IMR-90 (cell line): ENCODE results near the gene ZDHHC1. TPM values are rescaled to one million over a fixed set of nuclear protein-coding genes. Genes with fewer than 3 reads are reported as not detected.

ENCODE experiments used
- ATAC-seq: fragments of 200-7000 bp; cut with Tn5 transposase; 2 replicates; pipeline ENCODE4 v1.9.1; 2020; ENCODE audit warnings: low read depth, mild to moderate bottlenecking, moderate library complexity
- BruUV-seq: library from RNA; stranded (reverse); fragments of 400-500 nt; replicated peaks from 2 replicates; lab custom pipeline; 2021; lab: Mats Ljungman, UMichigan
- CTCF ChIA-PET: fragments of 300-600 bp; formaldehyde crosslinking; extraction: SDS; loops from one replicate; lab custom pipeline; 2021; ENCODE audit warnings: antibody characterized with exemption; lab: Yijun Ruan, JAX
- POLR2A ChIA-PET: fragments of 300-600 bp; sonication (Branson Sonifier 250); formaldehyde crosslinking; loops from one replicate; lab custom pipeline; 2022; ENCODE audit warnings: antibody characterized with exemption; ENCODE audit not compliant: unreplicated experiment; lab: Charles Lee
- DNase-seq: peaks from one replicate; pipeline ENCODE4 v3.0.0; 2013
- H2AFZ ChIP-seq: replicated peaks from 2 replicates; pipeline ENCODE3; 2013; ENCODE audit warnings: low read length, mild to moderate bottlenecking; ENCODE audit not compliant: poor library complexity
- H2AK5ac ChIP-seq: 2 replicates; pipeline ENCODE4 v1.6.1; 2013; ENCODE audit warnings: low read depth, low read length, inconsistent platforms
- H2AK9ac ChIP-seq: replicated peaks from 2 replicates; pipeline ENCODE3; 2013; ENCODE audit warnings: mild to moderate bottlenecking, low read depth, low read length, moderate library complexity; ENCODE audit not compliant: poor library complexity
- H2BK120ac ChIP-seq: 2 replicates; pipeline ENCODE4 v1.6.1; 2013; ENCODE audit warnings: low read depth, low read length, inconsistent platforms
- H2BK15ac ChIP-seq: 3 replicates; pipeline ENCODE4 v1.6.1; 2013; ENCODE audit warnings: low read depth, low read length, inconsistent platforms
- H2BK20ac ChIP-seq: 2 replicates; pipeline ENCODE4 v1.6.1; 2013; ENCODE audit warnings: low read depth, mild to moderate bottlenecking, inconsistent platforms, low read length, moderate library complexity
- H2BK5ac ChIP-seq: 2 replicates; pipeline ENCODE4 v1.6.1; 2013; ENCODE audit warnings: mild to moderate bottlenecking, low read depth, low read length, inconsistent platforms; ENCODE audit not compliant: poor library complexity, severe bottlenecking
- H3K14ac ChIP-seq: replicated peaks from 2 replicates; pipeline ENCODE4 v1.6.1; 2013; ENCODE audit warnings: low read depth, low read length, inconsistent platforms
- H3K18ac ChIP-seq: 2 replicates; pipeline ENCODE4 v1.6.1; 2013; ENCODE audit warnings: low read depth, low read length, control low read depth
- H3K23ac ChIP-seq: 2 replicates; pipeline ENCODE4 v1.6.1; 2013; ENCODE audit warnings: low read depth, low read length, inconsistent platforms
- H3K27ac ChIP-seq: 2 replicates; pipeline ENCODE4 v1.5.1; 2013; ENCODE audit warnings: mild to moderate bottlenecking, control low read depth, low read length; ENCODE audit not compliant: insufficient read depth
- H3K27me3 ChIP-seq: 2 replicates; pipeline ENCODE4 v1.6.1; 2013; ENCODE audit warnings: low read length; ENCODE audit not compliant: control insufficient read depth, insufficient read depth
- H3K36me3 ChIP-seq: 2 replicates; pipeline ENCODE4 v1.6.1; 2013; ENCODE audit warnings: low read length, mixed read lengths; ENCODE audit not compliant: control insufficient read depth, insufficient read depth
- H3K4ac ChIP-seq: 2 replicates; pipeline ENCODE4 v1.6.1; 2013; ENCODE audit warnings: low read depth, low read length, inconsistent platforms
- H3K4me1 ChIP-seq: 2 replicates; pipeline ENCODE4 v1.6.1; 2013; ENCODE audit warnings: low read length, mixed read lengths; ENCODE audit not compliant: control insufficient read depth, insufficient read depth
- H3K4me2 ChIP-seq: 2 replicates; pipeline ENCODE4 v1.6.1; 2013; ENCODE audit warnings: low read depth, mild to moderate bottlenecking, control low read depth, low read length, moderate library complexity
- H3K4me3 ChIP-seq: 2 replicates; pipeline ENCODE4 v1.5.1; 2013; ENCODE audit warnings: low read depth, mild to moderate bottlenecking, control low read depth, low read length, moderate library complexity; ENCODE audit not compliant: insufficient read depth
- H3K56ac ChIP-seq: 2 replicates; pipeline ENCODE4 v1.6.1; 2013; ENCODE audit warnings: low read length, inconsistent platforms; ENCODE audit not compliant: insufficient read depth; ENCODE audit errors: extremely low read depth
- H3K79me1 ChIP-seq, 2 experiments: 2 replicates each; pipeline ENCODE4 v1.6.1; 2013; ENCODE audit warnings: low read length in 2 of 2, inconsistent platforms in 1 of 2, low read depth in 1 of 2
- H3K9ac ChIP-seq: 2 replicates; pipeline ENCODE4 v1.6.1; 2013; ENCODE audit warnings: low read depth, low read length, control low read depth
- H3K9me1 ChIP-seq: 2 replicates; pipeline ENCODE4 v1.6.1; 2013; ENCODE audit warnings: low read length, inconsistent platforms; ENCODE audit not compliant: insufficient read depth
- H3K9me3 ChIP-seq: 2 replicates; pipeline ENCODE4 v1.6.1; 2013; ENCODE audit warnings: low read length; ENCODE audit not compliant: control insufficient read depth, insufficient read depth
- H4K20me1 ChIP-seq: 2 replicates; pipeline ENCODE4 v1.6.1; 2013; ENCODE audit warnings: low read length, inconsistent platforms; ENCODE audit not compliant: insufficient read depth
- H4K5ac ChIP-seq: 2 replicates; pipeline ENCODE4 v1.6.1; 2013; ENCODE audit warnings: mild to moderate bottlenecking, low read depth, low read length, control low read depth
- H4K8ac ChIP-seq, 2 experiments: 2 replicates each; pipeline ENCODE4 v1.6.1; 2013; ENCODE audit warnings: low read depth in 2 of 2, low read length in 2 of 2, control low read depth in 1 of 2, inconsistent platforms in 1 of 2
- H4K91ac ChIP-seq: 2 replicates; pipeline ENCODE4 v1.6.1; 2013; ENCODE audit warnings: low read depth, low read length, inconsistent platforms; ENCODE audit not compliant: insufficient read depth
- BHLHE40 ChIP-seq: fragments of 150-350 bp; IDR thresholded peaks from 2 replicates; pipeline ENCODE4 v1.6.1; 2016; ENCODE audit warnings: mild to moderate bottlenecking, low read depth, low read length
- CTCF ChIP-seq: conservative IDR thresholded peaks from 2 replicates; pipeline ENCODE4 v1.5.1; 2012; ENCODE audit warnings: mild to moderate bottlenecking, low read depth, low read length, improper control_type of control experiment
- FOS ChIP-seq: fragments of 150-350 bp; IDR thresholded peaks from 2 replicates; pipeline ENCODE4 v1.6.1; 2016; ENCODE audit warnings: low read depth, low read length
- MAFK ChIP-seq: IDR thresholded peaks from 2 replicates; pipeline ENCODE4 v1.6.1; 2012; ENCODE audit warnings: low read depth, low read length, improper control_type of control experiment
- RAD21 ChIP-seq: IDR thresholded peaks from 2 replicates; pipeline ENCODE4 v1.6.1; 2012; ENCODE audit warnings: low read length, improper control_type of control experiment
- RCOR1 ChIP-seq: IDR thresholded peaks from 2 replicates; pipeline ENCODE4 v1.6.1; 2012; ENCODE audit warnings: mild to moderate bottlenecking, low read length, improper control_type of control experiment; ENCODE audit not compliant: insufficient replicate concordance
- RFX5 ChIP-seq: IDR thresholded peaks from 2 replicates; pipeline ENCODE4 v1.8.0; 2012; ENCODE audit warnings: low read depth, mild to moderate bottlenecking, low read length, moderate library complexity
- SMC3 ChIP-seq: fragments of 150-350 bp; IDR thresholded peaks from 2 replicates; pipeline ENCODE4 v1.6.1; 2016; ENCODE audit warnings: low read depth, mild to moderate bottlenecking, antibody characterized with exemption, low read length, moderate library complexity
- dilution Hi-C: fragments of 300-500 bp; cut with HindIII; formaldehyde crosslinking; loops from one replicate; pipeline ENCODE4 v1.14.3; 2018; ENCODE audit warnings: low sequenced_read_pairs; ENCODE audit not compliant: unreplicated experiment
- in situ Hi-C: fragments of 300-500 bp; cut with MboI; formaldehyde crosslinking; loops from 3 replicates; pipeline ENCODE4 v1.14.3; 2019; ENCODE audit warnings: low sequenced_read_pairs, inconsistent platforms, mixed read lengths
- intact Hi-C: fragments of 100-400 bp; cut with micrococcal nuclease; formaldehyde crosslinking; loops from 2 replicates; pipeline ENCODE4 v1.10.0; 2022
- polyA plus RNA-seq, 3 experiments: library from polyadenylated mRNA; depleted of rRNA; stranded (reverse); fragments of >200 nt; gene quantifications; 2 replicates each; pipeline ENCODE4 v1.2.3, GENCODE V29; 2012; ENCODE audit warnings: low replicate concordance in 1 of 3
- total RNA-seq: library from RNA; depleted of rRNA; stranded (reverse); fragments of >200 nt; gene quantifications from 2 replicates; pipeline ENCODE4 v1.2.3, GENCODE V29; 2012

ZDHHC1 gene
- total and polyA plus RNA-seq, 2 of the 4 experiments (the other 2 are of a cell fraction) = 2.0 to 5.9 TPM

GRCh38 chr16:67349172-67349571, 67.1 kb downstream of the ZDHHC1 start:
- Histone ChIP-seq H3K4me3 (no peak overlapping the region), H3K4me2 (no peak overlapping the region), H3K56ac (no peak overlapping the region), H3K23ac (no peak overlapping the region), H4K8ac (no peak overlapping the region), H3K4ac (no peak overlapping the region), H2AK5ac (no peak overlapping the region), H3K79me1 (no peaks in the 10 kb centered on the region), H2AFZ (no peak overlapping the region), H2BK20ac (no peak overlapping the region), H3K4me1 (no peaks in the 10 kb centered on the region), H2BK15ac (no peak overlapping the region), H3K27ac (no peak overlapping the region), H4K91ac (no peak overlapping the region), H2BK5ac (no peak overlapping the region), H2AK9ac (no peak overlapping the region), H3K9ac (no peak overlapping the region), H3K9me1 (no peaks in the 10 kb centered on the region), H4K20me1 (no peaks in the 10 kb centered on the region), H4K5ac (no peak overlapping the region), H3K18ac (no peak overlapping the region), H2BK120ac (no peak overlapping the region), H3K27me3 (peaks cover 4% of the 10 kb centered on the region), H3K36me3 (no peaks in the 10 kb centered on the region), H3K14ac (no peak overlapping the region), H3K9me3 (no peaks in the 10 kb centered on the region)
- no TSS peak for BruUV-seq
- ATAC-seq (peak; percentile 46; the same call in 1 of the 2 replicates), DNase-seq (peak; percentile 44)
- intact Hi-C loops (loop anchor here (5.0 kb wide), 2 partner anchors 33 to 118 kb away; no protein-coding TSS in a partner anchor), in situ Hi-C loops (no loop called here), dilution Hi-C loops (no loop called here)
- ChIA-PET POLR2A (no interaction called here), CTCF (interaction anchor here (0.6 kb wide), 3 partner anchors 10 to 33 kb away, joined by 3 to 5 read pairs (median 3); no protein-coding TSS in a partner anchor)
- TF ChIP-seq SMC3 = peak; percentile 47
- no peak for TF ChIP-seq RFX5
- peak; percentile 61 for TF ChIP-seq CTCF
- TF ChIP-seq MAFK = no peak
- TF ChIP-seq BHLHE40 = no peak
- TF ChIP-seq RCOR1 = no peak
- TF ChIP-seq RAD21 = peak; percentile 38
- TF ChIP-seq FOS = no peak
